H1 (cell line): ENCODE results near the gene MYBPC3. TPM values are rescaled to one million over a fixed set of nuclear protein-coding genes. Genes with fewer than 3 reads are reported as not detected.

Experiments used
- BCL11A ChIP-seq, 2 experiments: IDR thresholded peaks; one replicate each; pipeline ENCODE4 v1.6.1; 2011; ENCODE audit warnings: low read depth in 2 of 2, low read length in 2 of 2, mild to moderate bottlenecking in 2 of 2
- BRCA1 ChIP-seq: IDR thresholded peaks from 2 replicates; pipeline ENCODE4 v1.6.1; 2012; ENCODE audit warnings: low read depth, low read length, improper control_type of control experiment
- FOSL1 ChIP-seq: IDR thresholded peaks from 2 replicates; pipeline ENCODE4 v1.6.1; 2011; ENCODE audit warnings: mild to moderate bottlenecking, low read depth, low read length, moderate library complexity; ENCODE audit not compliant: insufficient read depth
- HDAC2 ChIP-seq, 2 experiments: fragments of 300-600 bp in 1 of 2; sonication (generic) in 1 of 2; IDR thresholded peaks; 2 replicates each; pipeline ENCODE4 v1.6.1; 2011 to 2012; ENCODE audit warnings: low read depth in 2 of 2, low read length in 2 of 2, mild to moderate bottlenecking in 2 of 2, moderate library complexity in 2 of 2, borderline replicate concordance in 1 of 2, inconsistent platforms in 1 of 2
- POLR2A ChIP-seq, 2 experiments: IDR thresholded peaks; 1 replicate in 1 of 2; 2 replicates in 1 of 2; pipeline ENCODE4 v1.6.1; 2011; ENCODE audit warnings: low read depth in 2 of 2, low read length in 2 of 2, mild to moderate bottlenecking in 2 of 2; ENCODE audit errors: control extremely low read depth in 1 of 2
- POLR2AphosphoS5 ChIP-seq: IDR thresholded peaks from 2 replicates; pipeline ENCODE4 v1.6.1; 2011; ENCODE audit warnings: low read depth, low read length
- SAP30 ChIP-seq: fragments of 300-600 bp; sonication (generic); IDR thresholded peaks from 2 replicates; pipeline ENCODE4 v1.7.1; 2012; ENCODE audit warnings: low read length, moderate library complexity, mild to moderate bottlenecking, inconsistent platforms; ENCODE audit not compliant: insufficient read depth, insufficient replicate concordance
- TCF12 ChIP-seq: IDR thresholded peaks from 2 replicates; pipeline ENCODE4 v1.6.1; 2011; ENCODE audit warnings: low read depth, mild to moderate bottlenecking, low read length
- polyA plus RNA-seq, 7 experiments: library from polyadenylated mRNA; depleted of rRNA in 3 of 7; stranded (reverse) in 5 of 7; unstranded in 2 of 7; fragments of >200 nt in 5 of 7; fragments of 200-250 nt in 2 of 7; gene quantifications; 1 replicate in 5 of 7; 2 replicates in 1 of 7; 4 replicates in 1 of 7; pipeline versions ENCODE4 v1.2.1 to v1.2.3, GENCODE V29; 2011 to 2013; ENCODE audit warnings: missing spikeins in 2 of 7, mixed read lengths in 2 of 7
- total RNA-seq: library from RNA; stranded (reverse); fragmentation: NEBNext Ultra II Directional; extraction: Animal tissue kit (Norgen Biotek cat#: 25700); gene quantifications from 2 replicates; pipeline ENCODE4 v1.2.1, GENCODE V29; 2021

MYBPC3 gene
- total and polyA plus RNA-seq, 2 of the 8 experiments (the other 6 are each of a cell fraction or from before 2014, with no cell fraction given), result 0.05 TPM; not detected in 1

- no peak for TF ChIP-seq HDAC2 (IDR thresholded peaks at IDR 0.05; ENCODE audit: borderline replicate concordance in 1 of 2, low read depth in 2 of 2, low read length in 2 of 2)
- TF ChIP-seq SAP30, result no peak
- no peak for TF ChIP-seq POLR2A (IDR thresholded peaks at IDR 0.05; ENCODE audit: control extremely low read depth in 1 of 2, low read depth in 2 of 2, low read length in 2 of 2)
- TF ChIP-seq BRCA1, result no peak
- no peak for TF ChIP-seq BCL11A (IDR thresholded peaks at IDR 0.05; ENCODE audit: low read depth in 2 of 2, low read length in 2 of 2)
- TF ChIP-seq TCF12, result no peak
- no peak for TF ChIP-seq FOSL1
- no peak for TF ChIP-seq POLR2AphosphoS5
These were observed 20.8 kb downstream of the MYBPC3 start (continued) for GRCh38 chr11:47331454-47332302.
